ENCODE data around the gene GAB2. TPM values are rescaled to one million over a fixed set of nuclear protein-coding genes. Genes with fewer than 3 reads are reported as not detected.

Gene GAB2
- total RNA-seq, 1 donor from 2014 or later, result 33.2 TPM

- DNase-seq (ENCODE audit: extremely low read depth, low read depth, low spot score), result no peak
Observed at GRCh38 chr11:78346799-78347198, 70.8 kb downstream of the GAB2 start.

- DNase-seq (ENCODE audit: extremely low read depth, low read depth, low spot score), result no peak
Observed at GRCh38 chr11:78345450-78345849, 72.2 kb downstream of the GAB2 start.

- no peak for DNase-seq (ENCODE audit: extremely low read depth, low read depth, low spot score)
Observed at GRCh38 chr11:78344676-78345075, 72.9 kb downstream of the GAB2 start.

- DNase-seq (ENCODE audit: extremely low read depth, low read depth, low spot score), result no peak
Observed at GRCh38 chr11:78344094-78344493, 73.5 kb downstream of the GAB2 start.

DNA sequence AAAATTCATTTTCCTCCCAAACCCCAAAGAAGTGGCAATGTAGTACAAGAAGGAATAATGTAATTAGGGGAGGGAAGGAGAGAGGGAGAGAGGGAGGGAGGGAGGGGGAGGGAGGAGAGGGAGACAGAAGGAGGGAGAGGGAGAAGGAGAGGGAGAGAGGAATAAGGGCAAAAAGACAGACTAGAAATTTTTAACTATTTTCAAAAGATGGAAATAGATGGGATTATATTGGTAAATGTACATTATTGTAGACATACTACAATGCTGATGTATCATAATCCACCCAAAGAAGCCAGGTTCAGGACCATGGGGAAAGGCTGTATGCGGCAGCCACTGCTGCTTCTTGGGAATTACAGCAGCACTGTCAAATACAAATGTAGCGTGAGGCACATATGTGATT lies 74.3 kb downstream of the GAB2 start:
- DNase-seq (ENCODE audit: extremely low read depth, low read depth, low spot score), result no peak

- no peak for DNase-seq (ENCODE audit: extremely low read depth, low read depth, low spot score)
Observed at GRCh38 chr11:78341841-78342240, 75.8 kb downstream of the GAB2 start.

GRCh38 chr11:78340530-78340929 lies 77.1 kb downstream of the GAB2 start:
- no peak for DNase-seq (ENCODE audit: extremely low read depth, low read depth, low spot score)

GRCh38 chr11:78339945-78340344 lies 77.7 kb downstream of the GAB2 start:
- no peak for DNase-seq (ENCODE audit: extremely low read depth, low read depth, low spot score)

DNA sequence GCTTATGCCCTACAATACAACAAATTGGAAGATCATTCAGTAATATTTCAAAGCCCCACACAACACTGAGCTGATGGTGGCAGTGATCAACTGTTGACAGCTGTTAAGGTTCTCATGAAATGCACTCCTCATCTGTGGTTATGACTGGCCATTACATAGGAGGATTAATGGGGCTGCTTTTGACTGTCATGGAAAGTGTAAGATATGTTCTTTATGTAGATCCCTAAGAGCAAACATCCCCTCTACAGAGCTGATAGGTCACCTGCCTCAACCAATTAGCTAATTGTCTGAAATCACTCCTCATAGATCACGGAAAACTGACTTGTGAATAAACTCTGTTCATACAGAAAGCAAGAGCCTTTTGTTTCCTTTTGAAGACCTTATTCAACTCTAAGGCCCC lies 78.1 kb downstream of the GAB2 start:
- DNase-seq (ENCODE audit: extremely low read depth, low read depth, low spot score), result no peak

GRCh38 chr11:78338702-78339101 lies 78.9 kb downstream of the GAB2 start:
- no peak for DNase-seq (ENCODE audit: extremely low read depth, low read depth, low spot score)

DNA sequence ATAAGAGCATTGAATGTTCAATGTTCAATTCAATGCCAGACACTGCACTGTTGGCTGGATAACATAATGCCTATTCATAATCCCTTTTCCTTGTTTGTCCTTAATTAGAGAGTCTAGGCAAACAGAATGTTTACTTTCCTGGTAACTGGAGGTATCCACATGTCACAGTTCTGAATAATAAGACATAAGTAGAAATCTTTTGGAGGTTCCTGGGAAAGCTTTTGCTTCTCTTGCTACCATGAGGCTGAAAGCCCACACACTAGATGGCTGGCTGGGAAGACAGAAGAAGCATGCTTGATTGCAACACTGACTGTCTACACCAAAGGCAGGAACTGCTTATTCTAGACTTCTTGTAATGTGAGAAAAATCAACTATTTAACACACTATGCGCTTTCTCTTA lies 79.5 kb downstream of the GAB2 start:
- no peak for DNase-seq (ENCODE audit: extremely low read depth, low read depth, low spot score)

DNA sequence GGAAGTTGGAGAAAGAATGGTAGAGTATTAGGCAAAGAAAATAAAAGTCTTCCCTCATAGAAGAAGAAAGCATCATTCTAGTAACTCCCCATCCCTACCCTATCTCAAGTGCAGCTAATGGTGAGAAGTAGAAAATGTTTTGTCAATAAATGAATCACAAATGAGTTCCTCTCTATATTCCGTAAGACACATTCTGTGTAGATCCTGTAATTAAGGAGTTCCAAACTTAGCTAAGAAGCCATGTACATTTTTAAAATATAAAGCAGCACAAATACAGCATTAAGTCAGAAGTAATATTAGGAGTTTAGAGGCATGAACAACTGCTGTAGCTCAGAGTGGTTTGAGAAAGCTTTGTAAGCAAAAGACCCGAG lies 80.1 kb downstream of the GAB2 start:
- DNase-seq (ENCODE audit: extremely low read depth, low read depth, low spot score), result no peak

GRCh38 chr11:78336877-78337553 lies 80.6 kb downstream of the GAB2 start:
- no peak for DNase-seq (ENCODE audit: extremely low read depth, low read depth, low spot score)

- DNase-seq (ENCODE audit: extremely low read depth, low read depth, low spot score), result no peak
Observed at GRCh38 chr11:78334109-78334508, 83.5 kb downstream of the GAB2 start.

DNA sequence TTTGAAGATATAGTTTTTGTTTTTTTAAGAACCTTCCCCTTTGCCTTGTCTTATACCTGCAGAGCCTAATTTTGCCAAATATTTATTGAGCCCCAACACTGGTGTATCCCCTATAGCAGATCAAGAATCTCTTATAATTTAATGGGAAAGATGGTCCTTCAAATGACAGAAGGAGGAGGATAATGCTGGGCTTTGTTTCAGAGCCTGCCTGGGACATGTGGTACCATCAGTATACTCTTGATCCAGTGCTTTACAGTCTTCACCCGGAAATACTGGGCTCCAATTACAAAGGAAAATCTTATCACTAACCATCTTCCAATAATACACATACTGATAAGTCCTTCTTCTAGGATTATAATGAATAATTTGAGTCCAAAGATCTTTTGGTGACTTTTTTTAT lies 84.7 kb downstream of the GAB2 start:
- no peak for DNase-seq (ENCODE audit: extremely low read depth, low read depth, low spot score)

DNA sequence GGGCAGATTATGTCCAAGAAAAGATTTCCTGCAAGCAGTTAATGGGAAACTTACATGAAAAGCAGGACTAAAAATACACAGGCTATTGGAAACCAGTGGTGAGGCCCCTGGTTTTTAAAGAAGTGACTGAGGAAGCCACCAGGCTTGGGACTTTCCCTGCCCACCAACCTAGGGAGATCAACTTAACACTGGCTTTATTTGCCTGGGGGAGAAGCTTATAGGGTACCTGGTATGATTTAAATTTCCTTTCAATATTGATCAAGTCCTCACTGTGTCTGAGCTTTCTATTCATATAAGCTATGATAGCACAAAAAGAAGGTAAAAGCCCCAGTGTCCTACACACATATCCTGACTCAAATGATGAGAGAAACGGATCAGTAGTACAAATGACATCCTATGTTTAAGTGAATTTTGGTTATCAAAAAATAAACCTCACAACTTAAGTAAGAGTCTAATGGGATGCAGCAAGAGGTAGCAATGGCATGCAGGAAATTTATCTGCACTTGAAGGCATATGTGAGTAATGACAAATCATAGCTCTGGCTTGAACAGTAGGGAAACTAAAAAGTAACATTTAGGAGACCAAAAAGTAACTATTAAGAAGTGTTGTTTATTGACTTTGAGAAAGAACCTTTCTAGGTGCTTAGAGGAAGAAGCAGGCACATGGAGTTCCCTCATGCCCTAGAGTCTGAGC lies 85.3 kb downstream of the GAB2 start:
- DNase-seq (ENCODE audit: extremely low read depth, low read depth, low spot score), result no peak

DNA sequence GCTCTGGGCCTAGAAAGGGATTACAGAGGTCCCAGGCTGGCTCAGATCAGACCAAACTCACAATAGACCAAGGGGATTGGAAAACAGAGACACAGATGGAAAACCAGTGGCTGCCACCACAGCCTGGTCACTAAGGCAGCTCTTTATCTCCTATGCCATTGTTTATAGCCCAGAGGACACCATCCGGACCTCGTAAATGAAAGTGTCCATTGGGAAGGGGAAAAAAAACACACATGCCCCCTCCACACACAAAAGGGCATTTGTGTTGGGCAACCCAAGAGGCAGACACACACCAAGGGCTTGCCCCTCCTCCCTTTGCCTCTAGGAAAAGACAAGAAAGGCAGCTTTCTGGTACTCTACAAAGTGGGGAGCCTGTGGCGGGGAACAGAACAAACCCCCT lies 85.9 kb downstream of the GAB2 start:
- DNase-seq (ENCODE audit: extremely low read depth, low read depth, low spot score), result no peak

DNA sequence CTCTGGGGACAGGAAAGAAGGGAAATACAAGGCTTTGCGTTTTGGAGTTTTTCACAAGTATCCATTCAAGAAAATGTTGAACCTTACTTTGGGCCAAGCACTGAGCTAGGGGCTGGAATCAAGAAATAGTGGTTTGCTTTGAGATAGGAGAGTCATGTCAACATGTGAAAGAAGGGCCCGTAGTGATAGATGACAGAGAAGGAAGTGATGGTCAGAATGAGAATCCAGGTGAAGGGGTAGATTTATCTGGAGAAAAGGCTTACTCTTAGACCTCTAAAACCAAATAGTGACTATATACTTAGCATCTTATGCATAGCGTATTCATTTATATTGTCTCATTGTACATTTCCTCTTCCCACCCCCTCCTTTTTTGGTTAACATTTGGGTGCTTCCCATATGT lies 87.3 kb downstream of the GAB2 start:
- DNase-seq (ENCODE audit: extremely low read depth, low read depth, low spot score), result no peak

DNA sequence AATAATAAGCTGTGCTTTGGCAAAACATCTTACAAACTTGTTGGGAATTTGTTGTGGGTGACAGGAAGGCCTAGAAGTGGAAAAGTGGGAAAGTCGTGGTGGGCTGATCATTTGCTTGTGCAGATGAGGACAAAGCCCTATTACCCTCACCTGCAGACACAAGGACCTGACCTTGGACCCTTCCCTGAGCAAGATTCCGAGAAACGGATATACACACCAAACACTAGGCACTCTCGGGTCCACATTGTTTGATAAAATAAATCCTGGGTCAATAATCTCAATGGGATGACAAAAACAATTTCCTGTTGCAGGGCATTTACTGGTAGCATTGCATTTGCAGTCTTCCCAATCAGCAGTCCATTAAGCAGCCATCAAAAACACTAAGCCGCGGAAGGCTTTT lies 89.7 kb downstream of the GAB2 start:
- DNase-seq (ENCODE audit: extremely low read depth, low read depth, low spot score), result no peak

DNA sequence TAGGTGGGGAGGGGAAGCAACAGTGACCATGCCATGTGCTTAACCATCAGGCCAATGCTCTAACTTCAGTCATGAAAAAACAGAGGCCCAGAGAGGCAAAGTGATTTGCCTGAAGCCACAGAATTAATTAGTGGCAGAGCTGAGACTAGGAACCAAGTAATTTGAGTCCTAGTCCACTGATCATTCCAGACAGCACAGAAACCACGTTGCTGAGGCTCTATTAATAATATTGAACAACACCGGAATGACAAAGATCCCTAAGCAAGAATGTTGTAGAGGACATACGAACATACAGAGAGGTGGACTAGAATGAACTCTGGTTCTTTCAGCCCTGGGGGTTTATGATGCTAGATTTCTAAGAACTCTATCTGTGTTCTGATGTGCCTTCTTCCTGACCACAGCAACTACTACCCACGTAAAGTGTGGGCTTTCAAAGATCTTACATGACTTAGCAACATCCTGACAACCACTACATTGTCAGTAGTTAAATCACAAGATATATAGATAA lies 92.3 kb downstream of the GAB2 start:
- no peak for DNase-seq (ENCODE audit: extremely low read depth, low read depth, low spot score)

DNA sequence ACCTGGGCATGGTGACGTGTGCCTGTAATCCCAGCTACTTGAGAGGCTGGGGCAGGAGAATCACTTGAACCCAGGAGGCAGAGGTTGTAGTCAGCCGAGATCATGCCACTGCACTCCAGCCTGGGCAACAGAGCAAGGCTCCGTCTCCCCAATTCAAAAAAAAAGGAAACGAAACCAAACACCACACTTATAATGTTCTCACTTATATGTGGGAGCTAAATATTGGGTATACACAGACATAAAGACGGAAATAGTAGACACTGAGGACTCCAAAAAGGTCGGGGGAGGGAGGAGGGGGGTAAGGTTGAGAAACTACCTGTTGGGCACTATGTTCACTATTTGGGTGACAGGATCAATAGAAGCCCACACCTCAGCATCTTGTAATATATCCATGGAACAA lies 94.3 kb downstream of the GAB2 start:
- DNase-seq (ENCODE audit: extremely low read depth, low read depth, low spot score), result no peak

GRCh38 chr11:78319453-78319955 lies 98.1 kb downstream of the GAB2 start:
- no peak for DNase-seq (ENCODE audit: extremely low read depth, low read depth, low spot score)

Measured in glomerular endothelial cell (primary cell).